OCI-LY7 (cell line): ENCODE results near the gene DGCR8. TPM values are rescaled to one million over a fixed set of nuclear protein-coding genes. Genes with fewer than 3 reads are reported as not detected.

ENCODE experiments used
- BruUV-seq: library from RNA; stranded (reverse); fragments of 400-500 nt; replicated peaks from 2 replicates; lab custom pipeline; 2021; lab: Mats Ljungman, UMichigan
- CTCF ChIA-PET: fragments of 300-600 bp; sonication (Branson Sonifier 250); formaldehyde crosslinking; loops from one replicate; lab custom pipeline; 2022; ENCODE audit warnings: antibody characterized with exemption; ENCODE audit not compliant: unreplicated experiment; lab: Charles Lee
- POLR2A ChIA-PET: fragments of 300-600 bp; sonication (Branson Sonifier 250); formaldehyde crosslinking; loops from one replicate; lab custom pipeline; 2022; ENCODE audit warnings: antibody characterized with exemption; lab: Charles Lee
- DNase-seq: peaks from one replicate; pipeline ENCODE4 v3.0.0-alpha.2; 2015; ENCODE audit warnings: low spot score
- H2AFZ ChIP-seq: fragments of 200-600 bp; sonication (generic), shearing (Covaris generic); 2 replicates; pipeline ENCODE4 v1.6.1; 2014; ENCODE audit warnings: mild to moderate bottlenecking, antibody characterized with exemption, low read length, moderate library complexity
- H3K27ac ChIP-seq: fragments of 200-600 bp; sonication (generic); 2 replicates; pipeline ENCODE4 v1.5.1; 2014; ENCODE audit warnings: mixed run types, low read depth, mild to moderate bottlenecking, moderate library complexity, low read length, inconsistent platforms; ENCODE audit not compliant: poor library complexity, severe bottlenecking
- H3K36me3 ChIP-seq: fragments of 200-600 bp; sonication (generic); 2 replicates; pipeline ENCODE4 v1.6.1; 2014; ENCODE audit warnings: mild to moderate bottlenecking, antibody characterized with exemption, low read length, moderate library complexity, mixed read lengths; ENCODE audit not compliant: insufficient read depth
- H3K4me1 ChIP-seq: fragments of 200-600 bp; sonication (generic); 2 replicates; pipeline ENCODE4 v1.5.1; 2014; ENCODE audit warnings: mild to moderate bottlenecking, low read length; ENCODE audit not compliant: insufficient read depth, poor library complexity, severe bottlenecking
- H3K4me2 ChIP-seq: fragments of 200-600 bp; sonication (generic); 2 replicates; pipeline ENCODE4 v1.6.1; 2014; ENCODE audit warnings: mild to moderate bottlenecking, low read length
- H3K4me3 ChIP-seq: fragments of 200-600 bp; sonication (generic); 2 replicates; pipeline ENCODE4 v1.5.1; 2014; ENCODE audit warnings: mild to moderate bottlenecking, low read depth, low read length; ENCODE audit not compliant: poor library complexity, severe bottlenecking
- H3K79me2 ChIP-seq: fragments of 200-600 bp; sonication (generic); 2 replicates; pipeline ENCODE4 v1.6.1; 2016; ENCODE audit warnings: low read depth, mild to moderate bottlenecking, low read length, moderate library complexity, mixed read lengths; ENCODE audit not compliant: insufficient read depth
- H3K9me2 ChIP-seq: fragments of 200-600 bp; sonication (generic); 2 replicates; pipeline ENCODE4 v1.6.1; 2016; ENCODE audit warnings: mild to moderate bottlenecking, low read length, mixed read lengths; ENCODE audit not compliant: insufficient read depth
- H3K9me3 ChIP-seq: fragments of 200-600 bp; sonication (generic); 2 replicates; pipeline ENCODE4 v1.6.1; 2014; ENCODE audit warnings: mild to moderate bottlenecking, mixed run types, low read length, mixed read lengths
- H4K20me1 ChIP-seq: fragments of 200-600 bp; sonication (generic); 2 replicates; pipeline ENCODE4 v1.6.1; 2014; ENCODE audit warnings: mild to moderate bottlenecking, antibody characterized with exemption, low read length, moderate library complexity, mixed read lengths; ENCODE audit not compliant: insufficient read depth
- CTCF ChIP-seq: fragments of 200-600 bp; sonication (generic); conservative IDR thresholded peaks from 2 replicates; pipeline ENCODE4 v1.5.1; 2014; ENCODE audit warnings: mild to moderate bottlenecking, antibody characterized with exemption, low read length, moderate library complexity, mixed read lengths
- EZH2phosphoT487 ChIP-seq: fragments of 200-600 bp; sonication (generic); IDR thresholded peaks from 2 replicates; pipeline ENCODE4 v1.6.1; 2018; ENCODE audit warnings: low read depth, borderline replicate concordance, mild to moderate bottlenecking, mixed run types, antibody characterized with exemption, low read length, moderate library complexity, mixed read lengths
- intact Hi-C: fragments of 100-400 bp; cut with micrococcal nuclease; formaldehyde crosslinking; loops from one replicate; pipeline ENCODE4 v1.10.0; 2022; ENCODE audit not compliant: unreplicated experiment
- total RNA-seq, 2 experiments: library from RNA; depleted of rRNA in 1 of 2; stranded (reverse); fragments of >200 nt in 1 of 2; shearing (Covaris generic) in 1 of 2; gene quantifications; 2 replicates each; pipeline ENCODE4 v1.2.3, GENCODE V29; 2014 to 2022

Gene DGCR8
- total RNA-seq, 2 experiments from 2014 or later = 49.5 to 68.2 TPM

GRCh38 chr22:20080445-20080775 is 369 bp downstream of the DGCR8 start:
- H3K27ac ChIP-seq = peak overlapping the region; percentile 70
- H3K4me3 ChIP-seq = peak overlapping the region; percentile 99
- H3K79me2 ChIP-seq = peaks cover 49% of the 10 kb centered on the region
- intact Hi-C loops = loop anchor here (1.0 to 5.0 kb wide), 3 partner anchors 37 to 118 kb away; partner anchors contain the start of genes TANGO2 and TRMT2A
- peak overlapping the region; percentile 75 for H2AFZ ChIP-seq
- TF ChIP-seq EZH2phosphoT487 (no peak), CTCF (no peak)
- no peaks in the 10 kb centered on the region for H3K9me3 ChIP-seq
- ChIA-PET POLR2A (no interaction called here), CTCF (interaction anchor here (1.0 kb wide), 1 partner anchor 350 kb away, joined by 4 read pairs; no protein-coding TSS in a partner anchor)
- peak; percentile 76 for DNase-seq
- peaks cover under 1% of the 10 kb centered on the region; the same call in 1 of the 2 replicates for H3K36me3 ChIP-seq
- H4K20me1 ChIP-seq = 0 out of 2 replicates have a peak, but pooled peaks cover 3% of the 10 kb centered on the region
- H3K9me2 ChIP-seq = no peaks in the 10 kb centered on the region
- peak overlapping the region; percentile 100 for H3K4me2 ChIP-seq
- BruUV-seq = no TSS peak
- peaks cover 40% of the 10 kb centered on the region for H3K4me1 ChIP-seq

GRCh38 chr22:20080776-20081654 is 974 bp downstream of the DGCR8 start:
- Histone ChIP-seq H3K4me2 (peak overlapping the region; percentile 100), H3K36me3 (peaks cover 7% of the 10 kb centered on the region), H3K9me3 (no peaks in the 10 kb centered on the region), H3K9me2 (no peaks in the 10 kb centered on the region), H3K4me3 (peak overlapping the region; percentile 99), H3K27ac (peak overlapping the region; percentile 70), H3K79me2 (peaks cover 55% of the 10 kb centered on the region), H3K4me1 (peaks cover 40% of the 10 kb centered on the region), H2AFZ (peak overlapping the region; percentile 75), H4K20me1 (0 out of 2 replicates have a peak, but pooled peaks cover 3% of the 10 kb centered on the region)
- ChIA-PET CTCF (no interaction called here), POLR2A (interaction anchor here (0.6 kb wide), 1 partner anchor 21 kb away, joined by 3 read pairs; no protein-coding TSS in a partner anchor)
- peak; percentile 33 for DNase-seq
- no peak for TF ChIP-seq EZH2phosphoT487
- TF ChIP-seq CTCF = no peak
- intact Hi-C loops = loop anchor here (1.0 to 5.0 kb wide), 3 partner anchors 36 to 119 kb away; partner anchors contain the start of genes TANGO2 and TRMT2A
- BruUV-seq = no TSS peak
